ENCODE data around the gene TCP11L2.

GRCh38 chr12:106302401-106303201, at the start of gene TCP11L2:
- TF ChIP-seq ZNF324 (tag by site-specific recombination; IDR thresholded peaks at IDR 0.05) (peak; percentile 90), ZNF561 (tag by site-specific recombination; IDR thresholded peaks at IDR 0.05; ENCODE audit: borderline replicate concordance) (peak; percentile 20; the same call in 1 of the 2 replicates), CTCF (tag by site-specific recombination; IDR thresholded peaks at IDR 0.05) (no peak), OSR2 (tag by site-specific recombination; IDR thresholded peaks at IDR 0.05) (no peak), ZBTB8A (tag by site-specific recombination; IDR thresholded peaks at IDR 0.05) (peak; percentile 61), ZNF510 (tag by site-specific recombination; IDR thresholded peaks at IDR 0.05; ENCODE audit: insufficient replicate concordance) (no peak)
